Glutamatergic neuron (in vitro differentiated cells): ENCODE measurements around the gene TNN. TPM values are rescaled to one million over a fixed set of nuclear protein-coding genes. Genes with fewer than 3 reads are reported as not detected.

ENCODE experiments used
- DNase-seq: peaks from one replicate; pipeline ENCODE4 v3.0.0; 2022
- H3K27ac Mint-ChIP-seq: one replicate; pipeline ENCODE4 v1.8.0; 2020; ENCODE audit warnings: mild to moderate bottlenecking, mixed read lengths, inconsistent platforms; ENCODE audit not compliant: unreplicated experiment
- H3K27me3 Mint-ChIP-seq: one replicate; pipeline ENCODE4 v1.8.0; 2020; ENCODE audit warnings: mild to moderate bottlenecking, moderate library complexity, mixed read lengths, inconsistent platforms; ENCODE audit not compliant: unreplicated experiment
- H3K36me3 Mint-ChIP-seq: one replicate; pipeline ENCODE4 v1.8.0; 2020; ENCODE audit warnings: mild to moderate bottlenecking, mixed read lengths, inconsistent platforms; ENCODE audit not compliant: unreplicated experiment
- H3K4me1 Mint-ChIP-seq: one replicate; pipeline ENCODE4 v1.8.0; 2020; ENCODE audit warnings: mild to moderate bottlenecking, low read depth, mixed read lengths, inconsistent platforms; ENCODE audit not compliant: unreplicated experiment
- H3K4me3 Mint-ChIP-seq: one replicate; pipeline ENCODE4 v1.8.0; 2020; ENCODE audit warnings: mild to moderate bottlenecking, mixed read lengths, inconsistent platforms; ENCODE audit not compliant: unreplicated experiment
- H3K9me3 Mint-ChIP-seq: one replicate; pipeline ENCODE4 v1.8.0; 2020; ENCODE audit warnings: mild to moderate bottlenecking, moderate library complexity, mixed read lengths, inconsistent platforms; ENCODE audit not compliant: unreplicated experiment
- total RNA-seq: library from RNA; stranded (reverse); fragmentation: NEBNext Ultra II Directional; extraction: Animal tissue kit (Norgen Biotek cat#: 25700); gene quantifications from one replicate; pipeline ENCODE4 v1.2.1, GENCODE V29; 2021; ENCODE audit not compliant: unreplicated experiment
- TF ChIP-seq, protein P1 (sequence below): fragments of 200-600 bp; sonication (generic); IDR thresholded peaks from one replicate; pipeline ENCODE4 v1.5.0; 2021; ENCODE audit not compliant: partially characterized antibody, unreplicated experiment

Gene TNN
- total RNA-seq, 1 donor from 2014 or later: not detected

GRCh38 chr1:175114996-175115395, 47.4 kb downstream of the TNN start:
- no peak overlapping the region for H3K4me3 Mint-ChIP-seq
- no peak for DNase-seq
- H3K27me3 Mint-ChIP-seq: peaks cover 2% of the 10 kb centered on the region
- peaks cover 6% of the 10 kb centered on the region for H3K36me3 Mint-ChIP-seq
- H3K4me1 Mint-ChIP-seq: no peaks in the 10 kb centered on the region
- no peaks in the 10 kb centered on the region for H3K9me3 Mint-ChIP-seq
- TF ChIP-seq, protein P1, sequence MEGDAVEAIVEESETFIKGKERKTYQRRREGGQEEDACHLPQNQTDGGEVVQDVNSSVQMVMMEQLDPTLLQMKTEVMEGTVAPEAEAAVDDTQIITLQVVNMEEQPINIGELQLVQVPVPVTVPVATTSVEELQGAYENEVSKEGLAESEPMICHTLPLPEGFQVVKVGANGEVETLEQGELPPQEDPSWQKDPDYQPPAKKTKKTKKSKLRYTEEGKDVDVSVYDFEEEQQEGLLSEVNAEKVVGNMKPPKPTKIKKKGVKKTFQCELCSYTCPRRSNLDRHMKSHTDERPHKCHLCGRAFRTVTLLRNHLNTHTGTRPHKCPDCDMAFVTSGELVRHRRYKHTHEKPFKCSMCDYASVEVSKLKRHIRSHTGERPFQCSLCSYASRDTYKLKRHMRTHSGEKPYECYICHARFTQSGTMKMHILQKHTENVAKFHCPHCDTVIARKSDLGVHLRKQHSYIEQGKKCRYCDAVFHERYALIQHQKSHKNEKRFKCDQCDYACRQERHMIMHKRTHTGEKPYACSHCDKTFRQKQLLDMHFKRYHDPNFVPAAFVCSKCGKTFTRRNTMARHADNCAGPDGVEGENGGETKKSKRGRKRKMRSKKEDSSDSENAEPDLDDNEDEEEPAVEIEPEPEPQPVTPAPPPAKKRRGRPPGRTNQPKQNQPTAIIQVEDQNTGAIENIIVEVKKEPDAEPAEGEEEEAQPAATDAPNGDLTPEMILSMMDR: no peak
- no peak overlapping the region for H3K27ac Mint-ChIP-seq

GRCh38 chr1:175116210-175116798, 48.7 kb downstream of the TNN start:
- Mint-ChIP-seq H3K27ac (no peak overlapping the region), H3K36me3 (peaks cover 6% of the 10 kb centered on the region), H3K4me3 (no peak overlapping the region), H3K4me1 (no peaks in the 10 kb centered on the region), H3K9me3 (no peaks in the 10 kb centered on the region), H3K27me3 (peaks cover 4% of the 10 kb centered on the region)
- no peak for DNase-seq
- TF ChIP-seq, protein P1: no peak

DNA sequence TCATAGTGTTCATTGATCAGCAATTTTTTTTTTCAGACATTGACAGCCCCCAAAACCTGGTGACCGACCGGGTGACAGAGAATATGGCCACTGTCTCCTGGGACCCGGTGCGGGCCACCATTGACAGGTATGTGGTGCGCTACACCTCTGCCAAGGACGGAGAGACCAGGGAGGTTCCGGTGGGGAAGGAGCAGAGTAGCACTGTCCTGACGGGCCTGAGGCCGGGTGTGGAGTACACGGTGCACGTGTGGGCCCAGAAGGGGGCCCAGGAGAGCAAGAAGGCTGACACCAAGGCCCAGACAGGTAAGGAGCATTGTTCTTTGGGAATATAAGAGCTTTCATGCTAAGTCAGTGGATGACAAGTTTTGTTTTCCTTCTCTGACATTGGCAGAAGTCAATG, 49.3 kb downstream of the TNN start:
- Mint-ChIP-seq H3K27ac (no peak overlapping the region), H3K27me3 (peaks cover 4% of the 10 kb centered on the region), H3K9me3 (peaks cover 2% of the 10 kb centered on the region), H3K4me1 (no peaks in the 10 kb centered on the region), H3K4me3 (no peak overlapping the region), H3K36me3 (peaks cover 6% of the 10 kb centered on the region)
- TF ChIP-seq, protein P1: no peak
- DNase-seq: no peak

GRCh38 chr1:175118375-175119367, 51.0 kb downstream of the TNN start:
- Mint-ChIP-seq H3K36me3 (peaks cover 3% of the 10 kb centered on the region), H3K4me3 (no peak overlapping the region), H3K9me3 (peaks cover 2% of the 10 kb centered on the region), H3K4me1 (no peaks in the 10 kb centered on the region), H3K27me3 (peaks cover 4% of the 10 kb centered on the region), H3K27ac (no peak overlapping the region)
- no peak for DNase-seq
- TF ChIP-seq, protein P1: no peak

GRCh38 chr1:175120511-175120910, 52.9 kb downstream of the TNN start:
- Mint-ChIP-seq H3K9me3 (peaks cover 2% of the 10 kb centered on the region), H3K36me3 (no peaks in the 10 kb centered on the region), H3K27ac (no peak overlapping the region), H3K27me3 (peaks cover 2% of the 10 kb centered on the region), H3K4me1 (no peaks in the 10 kb centered on the region), H3K4me3 (no peak overlapping the region)
- TF ChIP-seq, protein P1: no peak
- DNase-seq: no peak
